Left ventricle myocardium inferior (tissue), 1 donor: ENCODE data around the gene LHFPL2. TPM values are rescaled to one million over a fixed set of nuclear protein-coding genes. Genes with fewer than 3 reads are reported as not detected.
"Not testable (repeated sequence)": the region's sequence is repeated elsewhere in the genome, so short reads cannot be mapped to it uniquely, and the experiment has no call there.

Experiments
- DNase-seq: peaks from one replicate; pipeline ENCODE4 v3.0.0-alpha.2; 2020
- H3K27ac ChIP-seq: fragments of 200-600 bp; replicated peaks from 2 replicates; pipeline ENCODE4 v1.8.0; 2021
- H3K27me3 ChIP-seq: fragments of 200-600 bp; 2 replicates; pipeline ENCODE4 v1.8.0; 2021; ENCODE audit warnings: low read depth
- H3K36me3 ChIP-seq: fragments of 200-600 bp; 2 replicates; pipeline ENCODE4 v1.8.0; 2021
- H3K4me1 ChIP-seq: fragments of 200-600 bp; 2 replicates; pipeline ENCODE4 v1.8.0; 2021
- H3K4me3 ChIP-seq: fragments of 200-600 bp; 2 replicates; pipeline ENCODE4 v1.8.0; 2021; ENCODE audit warnings: mild to moderate bottlenecking, moderate library complexity
- H3K9me3 ChIP-seq: fragments of 200-600 bp; replicated peaks from 2 replicates; pipeline ENCODE4 v1.8.0; 2021
- CTCF ChIP-seq: fragments of 200-600 bp; IDR thresholded peaks from 2 replicates; pipeline ENCODE4 v1.8.0; 2021; ENCODE audit warnings: antibody characterized with exemption, mild to moderate bottlenecking, borderline replicate concordance
- intact Hi-C: fragments of 100-400 bp; cut with micrococcal nuclease; formaldehyde crosslinking; loops from one replicate; pipeline ENCODE4 v1.11.0; 2022
- total RNA-seq: library from RNA; stranded (reverse); fragmentation: NEBNext Ultra II Directional; extraction: Animal tissue kit (Norgen Biotek cat#: 25700); gene quantifications from one replicate; pipeline ENCODE4 v1.2.1, GENCODE V29; 2021
- donor health status: DM: no; HTN: yes; CAD: no; lungs with severe emphysema.

The LHFPL2 gene
- total RNA-seq, 1 donor from 2014 or later = 5.0 TPM

GRCh38 chr5:78690253-78690972 is 41.8 kb upstream of the LHFPL2 start:
- no peaks in the 10 kb centered on the region for H3K27me3 ChIP-seq
- H3K36me3 ChIP-seq = no peaks in the 10 kb centered on the region
- H3K27ac ChIP-seq = no peak overlapping the region
- H3K4me1 ChIP-seq = no peaks in the 10 kb centered on the region
- no peak for TF ChIP-seq CTCF
- peaks cover 21% of the 10 kb centered on the region for H3K9me3 ChIP-seq
- intact Hi-C loops = no loop called here
- no peak for DNase-seq
- no peak overlapping the region for H3K4me3 ChIP-seq

DNA sequence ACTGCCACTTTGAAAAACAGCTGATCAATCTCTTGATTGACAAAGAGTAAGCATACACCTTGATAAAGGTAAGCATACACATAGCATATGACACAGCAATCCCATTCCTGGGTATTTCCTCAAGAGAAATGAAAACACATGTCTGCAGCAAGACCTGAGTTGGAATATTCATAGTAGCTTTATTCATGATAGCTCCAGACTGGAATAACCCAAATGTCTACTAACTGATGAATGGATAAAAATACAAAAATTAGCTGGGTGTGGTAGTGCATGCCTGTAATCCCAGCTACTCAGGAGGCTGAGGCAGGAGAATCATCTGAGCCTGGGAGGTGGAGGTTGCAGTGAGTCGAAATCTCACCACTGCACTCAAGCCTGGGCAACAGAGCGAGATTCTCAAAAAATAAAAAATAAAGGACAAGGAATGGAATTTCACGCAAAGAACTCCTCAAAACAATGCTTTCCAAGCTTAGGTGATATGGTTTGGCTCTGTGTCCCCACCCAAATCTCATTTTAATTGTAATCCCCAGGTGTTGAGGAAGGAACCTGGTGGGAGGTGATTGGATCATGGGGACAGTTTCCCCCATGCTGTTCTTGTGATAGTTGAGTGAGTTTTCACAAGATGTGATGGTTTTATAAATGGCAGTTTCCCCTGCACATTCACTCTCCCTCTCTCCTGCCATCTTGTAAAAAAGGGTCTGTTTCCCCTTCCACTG is 41.1 kb upstream of the LHFPL2 start:
- intact Hi-C loops = no loop called here
- DNase-seq = no peak
- Histone ChIP-seq H3K9me3 (peaks cover 21% of the 10 kb centered on the region), H3K27ac (no peak overlapping the region), H3K27me3 (no peaks in the 10 kb centered on the region), H3K4me1 (no peaks in the 10 kb centered on the region), H3K4me3 (no peak overlapping the region), H3K36me3 (no peaks in the 10 kb centered on the region)
- TF ChIP-seq CTCF = no peak

- intact Hi-C loops, H3K27ac ChIP-seq, H3K9me3 ChIP-seq, H3K4me3 ChIP-seq, DNase-seq, H3K4me1 ChIP-seq, H3K27me3 ChIP-seq, H3K36me3 ChIP-seq: not testable (repeated sequence)
These were observed 38.9 kb upstream of the LHFPL2 start for GRCh38 chr5:78687514-78687913.

DNA sequence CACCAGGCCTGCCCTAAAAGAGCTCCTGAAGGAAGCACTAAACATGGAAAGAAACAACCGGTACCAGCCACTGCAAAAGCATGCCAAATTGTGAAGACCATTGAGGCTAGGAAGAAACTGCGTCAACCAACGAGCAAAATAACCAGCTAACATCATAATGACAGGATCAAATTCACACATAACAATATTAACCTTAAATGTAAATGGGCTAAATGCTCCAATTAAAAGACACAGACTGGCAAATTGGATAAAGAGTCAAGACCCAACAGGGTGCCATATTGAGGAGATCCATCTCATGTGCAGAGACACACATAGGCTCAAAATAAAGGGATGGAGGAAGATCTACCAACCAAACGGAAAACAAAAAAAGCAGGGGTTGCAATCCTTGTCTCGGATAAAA is 35.3 kb upstream of the LHFPL2 start:
- H3K36me3 ChIP-seq, H3K27me3 ChIP-seq, H3K9me3 ChIP-seq, H3K4me3 ChIP-seq, DNase-seq, H3K4me1 ChIP-seq, H3K27ac ChIP-seq, intact Hi-C loops: not testable (repeated sequence)

DNA sequence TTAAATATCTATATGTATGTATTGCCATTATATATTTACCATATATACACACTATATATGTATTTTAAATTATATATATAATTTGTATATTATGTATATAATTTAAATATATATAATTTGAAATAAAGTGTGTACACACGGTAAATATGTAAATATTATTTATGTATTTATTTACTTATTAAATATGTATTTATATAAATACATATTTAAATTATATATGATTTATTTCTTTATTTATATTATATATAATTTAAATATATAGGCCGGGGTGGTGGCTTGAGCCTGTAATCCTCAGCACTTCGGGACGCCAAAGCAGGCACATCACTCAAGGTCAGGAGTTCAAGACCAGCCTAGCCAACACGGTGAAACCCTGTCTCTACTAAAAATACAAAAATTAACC is 31.3 kb upstream of the LHFPL2 start:
- Histone ChIP-seq H3K36me3 (no peaks in the 10 kb centered on the region), H3K27ac (no peak overlapping the region), H3K4me1 (peaks cover 17% of the 10 kb centered on the region), H3K9me3 (no peaks in the 10 kb centered on the region), H3K4me3 (no peak overlapping the region), H3K27me3 (no peaks in the 10 kb centered on the region)
- no peak for DNase-seq
- no peak for TF ChIP-seq CTCF
- intact Hi-C loops = no loop called here

GRCh38 chr5:78677777-78678668 is 29.5 kb upstream of the LHFPL2 start:
- Histone ChIP-seq H3K27ac (peak overlapping the region; percentile 69), H3K27me3 (no peaks in the 10 kb centered on the region), H3K4me1 (peaks cover 17% of the 10 kb centered on the region), H3K36me3 (no peaks in the 10 kb centered on the region), H3K9me3 (no peaks in the 10 kb centered on the region), H3K4me3 (no peak overlapping the region)
- intact Hi-C loops = no loop called here
- peak; percentile 17 for TF ChIP-seq CTCF
- DNase-seq = peak; percentile 68
